GM11168 (cell line): ENCODE results near the gene CYP39A1.

ENCODE experiments used
- in situ Hi-C: fragments of 300-500 bp; cut with MboI; formaldehyde crosslinking; loops from one replicate; pipeline ENCODE4 v1.12.0; 2022; ENCODE audit warnings: low sequenced_read_pairs; ENCODE audit not compliant: unreplicated experiment

The CYP39A1 gene

GRCh38 chr6:46530896-46531295 lies 121.7 kb downstream of the CYP39A1 start:
- in situ Hi-C loops, result no loop called here

DNA sequence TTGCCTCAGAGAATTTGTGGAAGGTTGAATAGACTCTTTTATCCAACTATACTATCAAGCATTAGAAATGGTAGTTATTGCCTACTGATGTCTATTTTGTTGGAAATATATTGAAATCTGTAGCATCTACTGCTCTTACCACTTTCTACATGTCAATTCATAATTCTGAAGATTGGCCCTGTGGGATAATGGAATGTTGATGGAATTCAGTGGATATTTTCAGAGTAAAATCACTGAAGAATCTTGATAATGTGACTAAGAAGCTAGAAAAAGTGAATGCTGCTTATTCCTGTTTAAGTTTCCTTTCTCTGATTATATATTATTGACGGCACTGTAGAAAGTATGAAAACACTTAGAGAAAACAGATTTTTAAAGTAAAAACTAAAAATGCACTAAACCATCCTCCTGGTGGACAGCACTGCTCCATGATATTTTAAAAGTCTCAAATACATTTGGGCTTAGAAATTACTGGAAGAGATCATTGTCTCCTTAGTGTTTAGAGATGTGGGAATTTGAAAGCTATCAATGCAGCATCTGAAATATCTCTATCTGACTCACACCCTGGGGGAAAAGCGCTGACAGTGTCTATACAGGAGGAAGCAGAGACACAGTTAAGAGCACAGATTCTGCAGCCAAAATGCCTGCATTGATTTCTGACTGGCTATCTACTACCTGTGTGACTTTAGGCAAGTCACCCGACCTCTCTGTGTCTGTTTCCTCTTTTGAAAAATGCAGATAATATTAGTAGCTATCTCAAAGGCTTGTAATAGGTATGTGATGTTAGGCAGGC lies 123.5 kb downstream of the CYP39A1 start:
- in situ Hi-C loops, result no loop called here

GRCh38 chr6:46526607-46527006 lies 126.0 kb downstream of the CYP39A1 start:
- in situ Hi-C loops, result no loop called here

DNA sequence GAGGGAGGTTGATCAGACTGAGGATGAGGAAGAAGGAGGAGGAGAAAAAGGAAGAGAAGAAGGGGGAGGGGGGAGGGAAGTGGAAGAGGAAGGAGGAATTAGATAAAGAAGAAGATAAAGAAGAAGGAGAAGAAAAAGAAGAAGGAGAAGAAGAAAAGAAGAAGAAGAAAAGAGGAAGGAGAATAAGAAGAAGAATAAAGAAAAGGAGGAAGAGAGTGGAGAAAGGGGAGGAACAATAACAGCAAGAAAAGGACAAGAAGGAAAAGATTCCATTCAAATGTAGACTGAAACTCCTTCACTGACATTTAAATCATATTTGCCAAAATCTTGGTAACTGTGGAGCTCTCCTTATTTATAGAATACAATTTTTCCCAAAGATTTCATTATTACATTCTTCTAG lies 127.0 kb downstream of the CYP39A1 start:
- in situ Hi-C loops, result no loop called here

DNA sequence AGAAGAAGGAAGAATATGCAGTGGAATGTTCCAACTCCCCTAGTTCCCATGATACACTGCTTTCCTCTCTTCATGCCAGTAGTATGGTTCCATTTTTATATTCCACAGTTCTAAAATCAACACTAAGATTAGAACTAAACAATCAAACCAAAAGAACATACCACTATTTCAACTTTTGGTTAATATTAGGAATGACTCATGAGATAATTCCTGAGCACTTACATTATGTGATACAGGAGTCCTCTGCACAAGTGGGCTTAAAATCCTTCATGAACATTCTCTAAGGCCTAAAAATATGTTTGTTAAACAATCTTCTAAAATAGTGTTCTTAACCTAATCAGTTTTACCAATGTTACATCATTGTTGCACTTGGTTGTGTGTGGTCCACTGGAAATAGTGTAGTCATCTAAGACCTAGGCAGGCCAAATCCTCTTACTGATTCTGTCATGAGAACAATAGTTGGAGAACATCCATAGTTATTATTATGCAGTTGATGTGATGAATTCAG lies 131.1 kb downstream of the CYP39A1 start:
- in situ Hi-C loops, result no loop called here

DNA sequence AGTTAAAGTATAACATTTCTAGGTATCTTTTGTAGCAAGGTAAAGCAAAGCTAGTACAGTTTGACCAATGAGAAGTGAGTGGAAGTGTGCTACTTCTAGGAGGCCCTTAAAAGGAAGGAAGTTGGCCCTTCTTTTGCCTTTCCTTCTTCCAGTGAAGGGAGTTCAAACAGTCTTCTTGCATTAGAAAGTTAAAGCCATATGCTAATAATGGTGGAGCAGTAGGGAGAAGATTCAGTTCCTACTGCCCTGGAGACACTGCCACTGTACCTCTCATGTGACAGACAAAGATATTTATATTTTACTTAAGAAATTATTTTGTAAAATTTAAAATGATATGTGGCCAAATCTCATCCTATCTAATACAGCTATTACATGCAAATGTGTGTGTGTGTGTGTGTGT lies 135.4 kb downstream of the CYP39A1 start:
- in situ Hi-C loops, result no loop called here

DNA sequence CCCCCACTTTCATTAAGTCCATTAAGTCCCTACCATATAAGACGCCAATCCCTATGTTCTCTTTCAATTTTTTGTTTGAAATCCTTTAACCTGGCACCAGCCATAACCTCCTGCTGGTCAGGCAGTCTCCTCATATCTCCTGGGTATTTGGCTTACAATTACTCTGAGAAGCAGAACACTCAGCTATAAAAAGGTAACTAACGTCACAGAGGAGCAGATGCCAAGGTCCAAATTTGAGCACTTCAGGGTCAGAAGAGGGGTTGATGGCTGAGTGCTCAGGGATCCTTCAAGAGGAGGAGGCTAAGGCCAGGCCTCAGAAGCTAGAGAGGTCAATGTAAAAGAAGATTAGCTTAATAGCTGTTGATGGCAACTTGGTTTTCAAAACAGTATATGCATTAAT lies 139.1 kb downstream of the CYP39A1 start:
- in situ Hi-C loops, result no loop called here

- in situ Hi-C loops, result no loop called here
Observed at GRCh38 chr6:46511320-46511719, 141.3 kb downstream of the CYP39A1 start.

DNA sequence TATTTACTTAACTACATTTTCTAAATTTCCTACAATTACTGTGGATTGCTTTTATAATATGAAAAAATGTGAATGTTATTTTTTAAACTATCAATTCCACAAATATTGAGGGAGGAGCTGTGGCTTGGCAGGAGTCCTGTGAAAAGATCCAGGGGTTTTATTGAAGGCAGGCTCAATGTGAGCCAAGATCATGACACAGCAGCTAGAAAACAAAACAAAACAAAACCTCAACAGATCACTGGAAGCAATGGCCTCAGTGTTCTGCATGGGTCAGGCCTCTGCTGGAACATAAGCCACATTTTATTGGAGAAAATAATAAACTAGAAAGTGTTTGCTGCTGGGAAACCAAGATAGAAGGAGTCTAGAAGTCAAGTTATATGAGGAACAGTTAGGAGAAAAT lies 142.0 kb downstream of the CYP39A1 start:
- in situ Hi-C loops, result no loop called here

GRCh38 chr6:46509981-46510510 lies 142.6 kb downstream of the CYP39A1 start:
- in situ Hi-C loops, result no loop called here

DNA sequence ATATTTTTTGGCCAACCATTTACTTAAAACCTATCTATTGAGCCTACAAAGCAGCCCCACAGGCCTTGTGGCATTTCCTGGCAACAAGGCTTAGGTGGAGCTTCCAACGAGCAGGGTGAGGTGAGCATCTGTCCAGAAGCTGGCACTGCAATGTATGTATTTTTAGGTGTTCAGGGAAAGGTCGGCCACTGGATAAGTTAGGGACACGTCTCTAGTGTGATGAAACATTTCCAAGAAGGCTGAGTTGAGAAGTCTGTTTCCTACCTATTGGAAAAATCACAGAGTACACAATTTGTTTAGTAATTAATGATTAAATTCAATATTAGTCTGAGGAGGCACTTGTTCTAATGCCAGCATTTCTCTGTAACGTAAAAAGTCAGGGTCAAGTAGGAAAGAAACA lies 143.6 kb downstream of the CYP39A1 start:
- in situ Hi-C loops, result no loop called here

DNA sequence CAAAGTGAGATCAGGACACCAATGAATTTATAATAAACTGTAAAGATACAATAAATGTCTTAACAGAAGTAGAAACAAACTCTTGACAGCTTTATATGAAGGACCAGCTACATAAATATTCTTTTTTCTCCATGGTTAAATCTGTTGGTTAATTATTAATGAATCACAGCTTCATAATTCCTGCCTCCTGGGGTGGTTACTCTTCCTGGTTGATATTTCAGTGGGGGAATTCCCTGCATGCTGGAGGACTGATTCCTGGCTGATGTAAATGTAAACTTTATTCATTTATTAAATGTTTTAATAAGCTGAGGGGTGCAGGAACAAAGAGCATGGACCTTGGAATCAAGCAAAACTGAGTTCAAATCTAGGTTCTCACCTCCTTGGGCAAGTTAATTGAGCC lies 145.2 kb downstream of the CYP39A1 start:
- in situ Hi-C loops, result no loop called here

- in situ Hi-C loops, result no loop called here
Observed at GRCh38 chr6:46505693-46506512, 146.7 kb downstream of the CYP39A1 start.

- in situ Hi-C loops, result no loop called here
Observed at GRCh38 chr6:46504242-46504641, 148.4 kb downstream of the CYP39A1 start.

DNA sequence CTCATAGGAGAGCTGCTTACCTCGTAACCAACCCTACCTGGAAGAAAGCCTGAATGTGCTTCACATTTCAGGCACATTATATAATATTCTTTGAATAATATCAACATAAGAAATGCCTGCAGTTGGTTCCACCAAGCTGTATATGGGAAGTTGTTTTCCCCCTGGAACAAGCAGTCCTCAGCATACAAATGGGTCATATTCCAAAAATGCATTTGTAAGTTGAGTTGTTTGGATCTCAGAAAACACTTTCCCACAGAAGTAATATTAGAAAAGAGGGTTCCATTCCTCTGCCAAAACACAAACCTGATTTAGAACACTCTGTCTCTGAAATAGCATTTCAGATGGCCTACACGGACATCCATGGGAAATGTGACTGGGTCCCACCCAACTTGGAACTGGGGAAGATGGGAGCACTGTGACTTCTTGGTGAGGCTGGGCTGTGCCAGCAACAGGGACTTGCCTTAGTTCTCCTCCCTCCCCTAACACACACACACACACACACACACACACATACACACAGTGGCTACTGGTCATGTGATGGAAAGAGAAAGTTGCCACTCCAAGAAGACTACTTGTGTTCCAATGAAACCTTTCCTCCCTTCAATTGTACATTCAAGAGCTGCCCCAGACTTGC lies 150.0 kb downstream of the CYP39A1 start:
- in situ Hi-C loops, result no loop called here

DNA sequence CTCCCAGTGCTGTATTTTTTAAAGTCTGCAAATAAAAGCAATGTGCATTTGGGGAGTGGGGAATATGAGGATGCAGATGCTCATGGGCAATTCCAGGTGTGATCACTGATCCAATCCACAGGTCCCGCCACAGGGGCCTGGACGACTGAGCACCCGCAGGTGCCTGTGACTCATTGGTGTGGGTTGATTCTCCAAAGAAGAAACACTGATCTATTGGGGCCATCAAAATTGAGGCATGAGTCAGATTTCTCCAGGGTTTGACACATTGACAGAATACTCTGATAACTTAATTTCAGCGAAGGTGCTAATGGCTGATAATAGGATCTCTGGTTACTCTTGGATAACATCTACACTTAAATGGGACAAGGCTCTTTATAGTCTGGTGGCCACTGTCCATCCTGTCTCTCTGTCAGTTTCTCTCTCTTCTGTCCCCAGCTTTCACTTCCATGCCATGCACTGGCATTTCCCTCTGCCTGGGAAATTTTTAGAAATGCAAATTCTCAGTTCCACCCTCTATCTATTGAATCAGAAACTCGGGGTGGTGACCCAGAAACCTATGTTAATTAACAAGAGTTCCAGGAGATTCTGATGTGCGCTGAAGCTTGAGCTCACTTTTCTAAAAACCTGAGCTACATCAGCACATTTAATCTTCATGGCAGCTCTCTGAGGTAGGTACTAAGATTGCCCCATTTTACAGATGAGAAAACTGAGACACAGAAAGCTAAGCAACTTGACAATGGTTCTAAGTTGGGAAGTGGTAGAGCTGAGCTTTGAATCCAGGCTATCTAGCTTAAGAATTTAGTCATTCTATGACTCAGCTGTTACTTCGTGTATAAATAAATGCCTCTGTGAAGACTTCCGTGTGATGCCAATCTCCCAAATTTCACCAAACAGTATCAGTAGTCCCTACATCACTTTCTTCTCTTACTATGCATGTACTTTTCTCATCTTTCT lies 151.2 kb downstream of the CYP39A1 start:
- in situ Hi-C loops, result no loop called here

GRCh38 chr6:46500382-46500781 lies 152.2 kb downstream of the CYP39A1 start:
- in situ Hi-C loops, result no loop called here
